Upper lobe of left lung (tissue), 4 donors: ENCODE results near the gene CHPF2.

Experiments
- CTCF ChIP-seq, 6 experiments: fragments of 450-650 bp in 4 of 6; fragments of 200-600 bp in 2 of 6; sonication (generic) in 2 of 6; IDR thresholded peaks; one replicate each; pipeline ENCODE4 v1.5.1; 2016 to 2019; ENCODE audit warnings: antibody characterized with exemption in 6 of 6
- POLR2AphosphoS5 ChIP-seq, 2 donors: sonication (generic); formaldehyde crosslinking; IDR thresholded peaks; one replicate each; pipeline ENCODE4 v1.5.1; 2017; ENCODE audit warnings: antibody characterized with exemption in 2 of 2

GRCh38 chr7:151223728-151224127, 8.6 kb upstream of the CHPF2 start:
- no peak for TF ChIP-seq POLR2AphosphoS5 (IDR thresholded peaks at IDR 0.05)
- no peak for TF ChIP-seq CTCF (IDR thresholded peaks at IDR 0.05)
